HG03521 (cell line): ENCODE results near the gene HDAC1.
"Not testable (repeated sequence)": the region's sequence is repeated elsewhere in the genome, so short reads cannot be mapped to it uniquely, and the experiment has no call there.

Experiments
- ATAC-seq: cut with Tn5 transposase; IDR thresholded peaks from one replicate; pipeline ENCODE4 v1.9.1; 2021; ENCODE audit warnings: mild to moderate bottlenecking, moderate library complexity; ENCODE audit not compliant: unreplicated experiment

Gene HDAC1

DNA sequence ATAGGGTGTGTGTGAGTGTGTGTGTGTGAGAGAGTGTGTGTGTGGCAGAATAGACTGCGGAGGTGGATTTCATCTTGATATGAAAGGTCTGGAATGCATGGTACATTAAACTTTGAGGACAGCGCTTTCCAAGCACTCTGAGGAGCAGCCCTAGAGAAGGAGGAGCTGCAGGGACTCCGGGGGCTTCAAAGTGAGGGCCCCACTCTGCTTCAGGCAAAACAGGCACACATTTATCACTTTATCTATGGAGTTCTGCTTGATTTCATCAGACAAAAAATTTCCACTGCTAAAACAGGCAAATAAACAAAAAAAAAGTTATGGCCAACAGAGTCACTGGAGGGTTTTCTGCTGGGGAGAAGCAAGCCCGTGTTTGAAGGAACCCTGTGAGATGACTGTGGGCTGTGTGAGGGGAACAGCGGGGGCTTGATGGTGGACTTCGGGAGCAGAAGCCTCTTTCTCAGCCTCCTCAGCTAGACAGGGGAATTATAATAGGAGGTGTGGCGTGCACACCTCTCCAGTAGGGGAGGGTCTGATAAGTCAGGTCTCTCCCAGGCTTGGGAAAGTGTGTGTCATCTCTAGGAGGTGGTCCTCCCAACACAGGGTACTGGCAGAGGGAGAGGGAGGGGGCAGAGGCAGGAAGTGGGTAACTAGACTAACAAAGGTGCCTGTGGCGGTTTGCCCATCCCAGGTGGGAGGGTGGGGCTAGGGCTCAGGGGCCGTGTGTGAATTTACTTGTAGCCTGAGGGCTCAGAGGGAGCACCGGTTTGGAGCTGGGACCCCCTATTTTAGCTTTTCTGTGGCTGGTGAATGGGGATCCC lies 18.3 kb upstream of the HDAC1 start:
- ATAC-seq, result no peak

DNA sequence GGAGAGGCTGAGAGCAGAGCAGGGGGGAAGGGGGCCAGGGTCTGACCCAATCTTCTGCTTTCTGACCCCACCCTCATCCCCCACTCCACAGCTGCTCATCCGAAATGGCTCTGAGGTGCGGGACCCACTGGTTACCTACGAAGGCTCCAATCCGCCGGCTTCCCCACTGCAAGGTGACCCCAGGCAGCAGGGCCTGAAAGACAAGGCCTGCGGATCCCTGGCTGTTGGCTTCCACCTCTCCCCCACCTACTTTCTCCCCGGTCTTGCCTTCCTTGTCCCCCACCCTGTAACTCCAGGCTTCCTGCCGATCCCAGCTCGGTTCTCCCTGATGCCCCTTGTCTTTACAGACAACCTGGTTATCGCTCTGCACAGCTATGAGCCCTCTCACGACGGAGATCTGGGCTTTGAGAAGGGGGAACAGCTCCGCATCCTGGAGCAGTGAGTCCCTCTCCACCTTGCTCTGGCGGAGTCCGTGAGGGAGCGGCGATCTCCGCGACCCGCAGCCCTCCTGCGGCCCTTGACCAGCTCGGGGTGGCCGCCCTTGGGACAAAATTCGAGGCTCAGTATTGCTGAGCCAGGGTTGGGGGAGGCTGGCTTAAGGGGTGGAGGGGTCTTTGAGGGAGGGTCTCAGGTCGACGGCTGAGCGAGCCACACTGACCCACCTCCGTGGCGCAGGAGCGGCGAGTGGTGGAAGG lies 17.1 kb upstream of the HDAC1 start:
- ATAC-seq, result no peak

GRCh38 chr1:32275424-32275823 lies 16.5 kb upstream of the HDAC1 start:
- ATAC-seq, result no peak

DNA sequence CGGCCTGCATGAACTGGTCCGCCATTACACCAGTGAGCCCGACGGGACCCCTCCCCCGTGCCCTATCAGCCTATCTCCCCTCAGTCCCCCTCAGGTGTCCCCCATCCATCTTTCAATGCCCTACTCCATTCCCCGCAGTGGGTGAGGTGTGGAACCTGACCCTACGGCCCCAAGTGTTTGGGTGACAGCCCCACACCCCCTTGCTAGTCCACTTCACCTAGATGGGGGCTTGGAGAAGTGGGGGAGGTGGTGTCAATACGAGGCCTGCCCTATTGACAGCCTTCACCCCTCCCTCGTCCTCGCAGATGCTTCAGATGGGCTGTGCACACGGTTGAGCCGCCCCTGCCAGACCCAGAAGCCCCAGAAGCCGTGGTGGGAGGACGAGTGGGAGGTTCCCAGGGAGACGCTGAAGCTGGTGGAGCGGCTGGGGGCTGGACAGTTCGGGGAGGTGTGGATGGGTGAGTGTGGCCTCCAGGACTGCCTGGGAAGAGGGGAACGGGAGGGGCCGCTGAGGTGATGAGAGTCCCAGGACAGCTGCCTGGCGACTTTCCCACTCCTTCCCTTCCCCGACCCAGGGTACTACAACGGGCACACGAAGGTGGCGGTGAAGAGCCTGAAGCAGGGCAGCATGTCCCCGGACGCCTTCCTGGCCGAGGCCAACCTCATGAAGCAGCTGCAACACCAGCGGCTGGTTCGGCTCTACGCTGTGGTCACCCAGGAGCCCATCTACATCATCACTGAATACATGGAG lies 15.7 kb upstream of the HDAC1 start:
- no peak for ATAC-seq

- ATAC-seq, result not testable (repeated sequence)
Measured at GRCh38 chr1:32284777-32285176, 7.1 kb upstream of the HDAC1 start.

GRCh38 chr1:32285658-32286057 lies 6.2 kb upstream of the HDAC1 start:
- ATAC-seq, result no peak

- ATAC-seq, result no peak
Measured at GRCh38 chr1:32286763-32287162, 5.1 kb upstream of the HDAC1 start.

- ATAC-seq, result no peak
Measured at GRCh38 chr1:32289256-32289655, 2.6 kb upstream of the HDAC1 start.

DNA sequence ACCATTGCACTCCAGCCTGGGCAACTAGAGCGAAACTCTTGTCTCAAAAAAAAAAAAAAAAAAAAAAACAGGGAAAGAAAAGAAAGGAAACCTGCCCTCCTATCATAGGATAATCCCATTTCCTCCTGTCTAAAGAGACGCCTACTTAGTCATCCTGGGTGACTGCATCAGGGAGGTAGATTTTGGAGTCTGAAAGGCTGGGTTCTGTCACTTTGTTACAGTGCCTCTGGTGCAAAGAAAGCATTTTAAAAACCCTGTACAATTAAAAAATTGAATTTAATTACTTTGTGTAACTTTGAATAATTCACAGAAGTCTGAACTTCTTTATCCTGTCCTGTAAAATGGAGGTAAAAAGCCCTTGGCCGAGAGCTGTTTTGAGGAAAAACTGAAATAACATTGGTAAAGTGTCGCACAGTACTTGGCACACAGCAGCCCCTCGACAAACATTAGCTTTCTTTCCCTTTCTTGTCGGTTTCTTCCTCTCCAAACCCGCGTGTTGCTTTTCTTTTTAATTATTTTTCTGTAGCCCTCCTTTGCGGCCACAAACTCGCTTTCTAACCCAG lies 657 bp upstream of the HDAC1 start:
- no peak for ATAC-seq

- not testable (repeated sequence) for ATAC-seq
Measured at GRCh38 chr1:32298211-32298610, 6.3 kb downstream of the HDAC1 start.

GRCh38 chr1:32299327-32299726 lies 7.4 kb downstream of the HDAC1 start:
- no peak for ATAC-seq

- no peak for ATAC-seq
Measured at GRCh38 chr1:32303358-32303757, 11.5 kb downstream of the HDAC1 start.

- no peak for ATAC-seq
Measured at GRCh38 chr1:32303997-32304622, 12.2 kb downstream of the HDAC1 start.

DNA sequence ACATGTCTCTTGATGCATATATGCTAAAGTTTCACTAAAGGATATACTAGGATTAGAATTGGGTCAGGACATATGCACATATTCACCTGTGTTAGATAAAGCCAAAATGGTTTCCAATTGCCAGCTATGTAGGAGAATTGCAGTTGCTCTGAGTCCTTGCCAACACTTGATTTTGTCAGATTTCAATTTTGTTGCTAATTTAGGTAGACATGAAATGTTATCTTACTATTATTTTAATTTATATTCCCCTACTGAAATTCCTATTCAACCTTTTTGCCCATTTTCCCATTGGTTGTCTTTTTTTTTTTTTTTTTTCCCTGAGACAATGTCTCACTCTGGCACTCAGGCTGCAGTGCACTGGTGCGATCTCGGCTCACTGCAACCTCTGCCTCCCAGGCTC lies 13.4 kb downstream of the HDAC1 start:
- ATAC-seq, result no peak

GRCh38 chr1:32307324-32307723 lies 15.4 kb downstream of the HDAC1 start:
- ATAC-seq, result no peak

DNA sequence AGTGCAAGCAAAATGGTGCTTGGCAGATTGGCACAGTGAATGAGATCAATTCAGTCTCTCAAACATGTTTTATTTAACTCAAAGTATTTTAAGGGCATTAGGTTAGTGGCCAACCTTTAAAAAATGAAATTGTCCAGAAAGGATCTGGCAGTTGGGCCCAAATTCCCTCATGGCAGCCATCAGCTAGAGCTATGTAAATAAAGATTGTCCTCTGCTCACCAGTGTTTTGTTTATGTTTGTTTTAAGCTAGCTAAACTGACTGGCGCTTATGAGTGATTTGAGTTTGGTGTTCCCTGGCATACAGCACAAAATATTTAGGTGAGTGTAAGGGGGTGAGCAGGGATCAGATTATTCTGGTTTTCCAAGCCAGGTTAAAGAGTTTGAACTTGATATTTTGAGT lies 18.1 kb downstream of the HDAC1 start:
- no peak for ATAC-seq

GRCh38 chr1:32311709-32312393 lies 20.0 kb downstream of the HDAC1 start:
- ATAC-seq, result no peak

DNA sequence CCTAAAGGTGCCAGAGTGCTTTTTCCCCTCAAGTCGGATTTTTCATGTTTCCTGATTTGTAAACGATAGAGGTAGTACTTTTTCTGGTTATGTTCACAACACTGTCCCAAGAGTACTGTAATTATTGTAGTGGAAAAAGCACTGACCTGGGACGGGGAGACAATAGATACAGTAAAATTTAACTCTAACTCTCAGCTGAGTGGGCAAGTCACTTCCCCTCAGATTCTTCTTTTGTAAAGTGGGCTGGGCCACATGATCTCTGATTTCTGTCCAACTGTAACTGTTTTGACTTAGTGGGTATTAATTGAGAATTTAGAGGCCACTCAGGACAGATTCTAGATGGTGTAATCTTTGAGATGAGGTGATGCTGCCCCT lies 25.0 kb downstream of the HDAC1 start:
- no peak for ATAC-seq

GRCh38 chr1:32318127-32318869 lies 26.4 kb downstream of the HDAC1 start:
- ATAC-seq, result no peak
